ENCODE measurements around the gene CHRDL2. TPM values are rescaled to one million over a fixed set of nuclear protein-coding genes. Genes with fewer than 3 reads are reported as not detected.

Gene CHRDL2
- total RNA-seq, 6 experiments from 2014 or later: 2.9 to 41.4 (median 23.9) TPM

GRCh38 chr11:74735365-74735928, 4.2 kb upstream of the CHRDL2 start:
- ATAC-seq (no peak), DNase-seq (no peak)
- H3K27ac ChIP-seq: no peak overlapping the region
- intact Hi-C loops (cut with DNase I): no loop called here
- no peaks in the 10 kb centered on the region for H3K36me3 ChIP-seq
- WGBS (ENCODE audit: insufficient coverage, low coverage, low lambda C conversion rate, missing lambda C conversion rate): 89% methylated on average over 6 of the region's 6 CpGs
- peaks cover 0 to 4% (median 0%) of the 10 kb centered on the region in 4 donors for H3K4me1 ChIP-seq
- peaks cover 0 to 6% (median 0%) of the 10 kb centered on the region in 4 donors for H3K9me3 ChIP-seq
- TF ChIP-seq POLR2A (IDR thresholded peaks at IDR 0.05): no peak
- TF ChIP-seq CTCF (IDR thresholded peaks at IDR 0.05): no peak
- H3K4me3 ChIP-seq: no peak overlapping the region
- H3K27me3 ChIP-seq: no peaks in the 10 kb centered on the region

GRCh38 chr11:74734559-74734925, 3.3 kb upstream of the CHRDL2 start:
- ATAC-seq: no peak
- intact Hi-C loops (cut with DNase I): no loop called here
- WGBS (ENCODE audit: insufficient coverage, low coverage, low lambda C conversion rate, missing lambda C conversion rate): 100% methylated on average over 1 of the region's 1 CpG

GRCh38 chr11:74730571-74731260, 510 bp downstream of the CHRDL2 start:
- ATAC-seq (no peak), DNase-seq (no peak)
- H3K4me3 ChIP-seq: no peak overlapping the region
- no peaks in the 10 kb centered on the region for H3K27me3 ChIP-seq
- 6% methylated on average over 34 of the region's 40 CpGs for WGBS (ENCODE audit: insufficient coverage, low coverage, low lambda C conversion rate, missing lambda C conversion rate)
- TF ChIP-seq POLR2A (IDR thresholded peaks at IDR 0.05) (no peak), CTCF (IDR thresholded peaks at IDR 0.05) (no peak)
- H3K4me1 ChIP-seq: peaks cover 0 to 4% (median 0%) of the 10 kb centered on the region in 4 donors
- intact Hi-C loops (cut with DNase I): no loop called here
- H3K9me3 ChIP-seq: peaks cover 0 to 5% (median 0%) of the 10 kb centered on the region in 4 donors
- H3K36me3 ChIP-seq: no peaks in the 10 kb centered on the region
- H3K27ac ChIP-seq: no peak overlapping the region

More at GRCh38 chr11:74734559-74734925, 3.3 kb upstream of the CHRDL2 start:
- Histone ChIP-seq H3K4me1 (peaks cover 0 to 4% (median 0%) of the 10 kb centered on the region in 4 donors), H3K27ac (no peak overlapping the region), H3K27me3 (no peaks in the 10 kb centered on the region), H3K9me3 (peaks cover 0 to 6% (median 0%) of the 10 kb centered on the region in 4 donors), H3K4me3 (no peak overlapping the region), H3K36me3 (no peaks in the 10 kb centered on the region)
- TF ChIP-seq POLR2A (IDR thresholded peaks at IDR 0.05) (no peak), CTCF (IDR thresholded peaks at IDR 0.05) (no peak)
- DNase-seq: no peak

DNA sequence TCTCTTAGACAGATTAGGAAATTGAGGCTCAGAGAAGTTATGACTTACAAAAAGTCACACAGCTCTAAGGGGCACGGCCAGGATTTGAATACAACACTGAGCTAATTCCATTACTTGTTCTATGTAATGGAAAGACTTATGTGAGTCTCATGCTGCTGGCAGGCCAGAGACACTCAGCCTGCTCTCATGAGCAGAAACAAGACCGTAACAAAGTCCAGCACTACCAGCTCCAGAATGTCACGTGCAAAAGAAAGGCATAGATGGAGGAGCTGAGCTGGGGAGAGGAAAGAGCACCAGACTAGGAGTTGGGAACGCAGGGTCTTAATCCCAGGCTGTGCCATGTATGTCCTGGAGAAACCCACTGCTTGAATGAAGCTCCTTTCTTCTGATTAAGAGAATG, 1.8 kb downstream of the CHRDL2 start:
- Histone ChIP-seq H3K4me1 (peaks cover 0 to 4% (median 0%) of the 10 kb centered on the region in 4 donors), H3K27ac (no peak overlapping the region), H3K36me3 (no peaks in the 10 kb centered on the region), H3K27me3 (no peaks in the 10 kb centered on the region), H3K9me3 (no peaks in the 10 kb centered on the region), H3K4me3 (no peak overlapping the region)
- no peak for TF ChIP-seq CTCF (IDR thresholded peaks at IDR 0.05)
- TF ChIP-seq POLR2A (IDR thresholded peaks at IDR 0.05): no peak
- ATAC-seq (no peak), DNase-seq (no peak)
- 86% methylated on average over 3 of the region's 4 CpGs for whole genome bisulfite sequencing (ENCODE audit: insufficient coverage, low coverage, low lambda C conversion rate, missing lambda C conversion rate)
- intact Hi-C loops (cut with DNase I): loop anchor here (10.0 kb wide), 1 partner anchor 95 kb away; no protein-coding TSS in a partner anchor
